AG08395 (cell line): ENCODE data around the gene AKR1C3.
"Not testable (repeated sequence)": the region's sequence is repeated elsewhere in the genome, so short reads cannot be mapped to it uniquely, and the experiment has no call there.

Experiments used
- DNase-seq: peaks from one replicate; pipeline ENCODE4 v3.0.0; 2012; ENCODE audit warnings: mixed read lengths, low spot score

The AKR1C3 gene

DNA sequence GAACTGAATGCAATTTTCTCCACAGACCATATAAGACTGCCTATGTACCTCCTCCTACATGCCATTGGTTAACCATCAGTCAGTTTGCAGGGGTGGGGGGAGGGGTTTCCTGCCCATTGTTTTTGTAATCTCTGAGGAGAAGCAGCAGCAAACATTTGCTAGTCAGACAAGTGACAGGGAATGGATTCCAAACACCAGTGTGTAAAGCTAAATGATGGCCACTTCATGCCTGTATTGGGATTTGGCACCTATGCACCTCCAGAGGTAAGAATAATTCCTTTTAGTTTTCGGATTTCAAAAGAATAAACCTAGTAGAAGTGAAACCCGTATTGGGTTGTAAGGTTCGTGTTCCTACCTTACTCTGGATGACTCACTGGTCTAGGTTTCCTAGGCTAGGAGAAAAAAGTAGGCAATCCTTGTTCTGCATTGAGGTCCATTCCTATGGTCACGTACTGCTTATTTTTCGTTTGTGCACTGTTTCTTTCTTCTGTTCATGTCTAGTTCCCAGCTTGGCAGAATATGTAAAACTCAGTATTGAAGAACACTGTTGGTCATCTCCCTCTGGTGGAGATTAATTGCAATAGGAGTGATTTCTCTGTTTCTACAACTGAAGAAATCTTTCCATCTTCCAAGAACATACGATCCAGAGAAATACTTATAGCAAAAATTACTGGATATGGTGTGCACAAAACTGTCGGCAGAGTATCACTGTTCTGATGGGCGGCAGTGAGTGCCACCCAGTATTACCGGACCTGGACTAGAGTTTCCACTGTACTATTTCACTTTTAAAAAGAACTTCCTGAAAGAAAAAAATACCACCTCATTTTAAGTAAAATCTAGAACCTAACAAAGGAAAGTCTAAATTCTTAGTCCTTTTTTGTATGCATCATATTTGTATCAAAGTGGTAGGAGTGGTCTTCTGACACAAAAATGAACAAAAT, at the start of gene AKR1C3:
TSS of gene AKR1C3 (plus strand) at position 150 of the 941 bp plus-strand sequence. CDS start at position 181, 31 bp downstream.
- peak; percentile 69 for DNase-seq

- DNase-seq = no peak
Measured at GRCh38 chr10:5045095-5045494, 49.1 kb upstream of the AKR1C3 start.

DNA sequence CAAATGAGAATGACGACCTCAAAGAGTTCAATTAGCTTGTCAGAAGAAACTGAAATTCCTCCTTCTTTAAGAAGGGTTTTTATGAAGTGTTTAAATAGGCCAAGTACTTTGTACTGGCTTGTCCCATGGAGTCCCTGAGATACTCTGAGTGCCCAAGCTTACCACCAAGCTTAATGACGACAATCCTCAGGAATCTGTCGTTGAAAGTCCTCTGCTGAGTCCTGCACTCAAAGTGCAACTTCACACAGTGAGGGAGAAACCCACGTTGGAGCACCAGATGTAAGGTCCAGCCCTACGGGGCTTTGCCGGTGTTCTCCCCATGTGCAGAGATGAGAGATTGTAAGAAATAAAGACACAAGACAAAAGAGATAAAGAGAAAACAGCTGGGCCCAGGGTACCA, 47.8 kb upstream of the AKR1C3 start:
- no peak for DNase-seq

- DNase-seq = not testable (repeated sequence)
Measured at GRCh38 chr10:5047055-5047454, 47.2 kb upstream of the AKR1C3 start.

DNA sequence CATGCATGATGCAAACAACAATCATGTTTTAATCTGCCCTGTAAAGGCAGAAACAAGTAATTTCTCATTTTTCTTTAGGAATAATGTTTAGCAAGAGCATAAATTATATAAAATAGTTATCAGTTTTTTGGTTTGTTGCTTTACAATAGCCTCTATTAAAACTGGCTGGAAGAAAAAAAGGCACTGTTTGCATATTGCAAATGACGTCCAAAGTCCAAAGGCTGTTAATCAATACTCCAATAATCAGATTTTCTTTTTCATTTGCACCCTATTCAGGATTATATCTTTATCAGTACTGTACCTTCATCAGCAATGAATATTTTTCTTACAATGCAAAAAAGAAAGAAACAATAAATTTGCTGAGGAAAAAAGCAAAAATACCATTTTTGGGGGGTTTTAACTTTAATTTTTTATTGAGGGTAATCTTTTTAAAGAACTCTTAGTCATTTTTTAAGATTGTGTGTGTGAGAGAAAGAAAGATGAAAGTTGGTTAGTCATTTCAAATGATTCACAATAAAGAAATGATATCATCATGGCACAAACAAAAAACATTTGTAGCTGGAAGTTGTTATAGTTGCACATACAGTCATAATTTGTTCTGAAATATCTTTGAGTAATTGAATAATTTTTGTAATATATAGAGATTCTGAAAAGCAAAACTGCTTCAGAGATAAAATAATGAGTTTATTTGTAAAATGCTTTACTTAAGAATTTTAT, 46.1 kb upstream of the AKR1C3 start:
- peak; percentile 76 for DNase-seq

DNA sequence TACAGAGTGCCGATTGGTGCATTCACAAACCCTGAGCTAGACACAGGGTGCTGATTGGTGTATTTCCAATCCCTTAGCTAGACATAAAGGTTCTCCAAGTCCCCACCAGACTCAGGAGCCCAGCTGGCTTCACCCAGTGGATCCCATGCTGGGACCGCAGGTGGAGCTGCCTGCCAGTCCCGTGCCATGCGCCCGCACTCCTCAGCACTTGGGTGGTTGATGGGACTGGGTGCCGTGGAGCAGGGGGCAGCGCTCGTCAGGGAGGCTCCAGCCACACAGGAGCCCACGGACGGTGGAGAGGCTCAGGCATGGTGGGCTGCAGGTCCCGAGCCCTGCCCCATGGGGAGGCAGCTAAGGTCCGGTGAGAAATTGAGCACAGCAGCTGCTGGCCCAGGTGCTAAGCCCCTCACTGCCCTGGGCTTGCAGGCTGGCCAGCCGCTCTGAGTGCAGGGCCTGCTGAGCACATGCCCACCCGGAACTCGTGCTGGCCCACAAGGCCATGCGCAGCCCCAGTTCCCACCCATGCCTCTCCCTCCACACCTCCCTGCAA, 41.2 kb upstream of the AKR1C3 start:
- not testable (repeated sequence) for DNase-seq

GRCh38 chr10:5054831-5055230, 39.4 kb upstream of the AKR1C3 start:
- not testable (repeated sequence) for DNase-seq

DNA sequence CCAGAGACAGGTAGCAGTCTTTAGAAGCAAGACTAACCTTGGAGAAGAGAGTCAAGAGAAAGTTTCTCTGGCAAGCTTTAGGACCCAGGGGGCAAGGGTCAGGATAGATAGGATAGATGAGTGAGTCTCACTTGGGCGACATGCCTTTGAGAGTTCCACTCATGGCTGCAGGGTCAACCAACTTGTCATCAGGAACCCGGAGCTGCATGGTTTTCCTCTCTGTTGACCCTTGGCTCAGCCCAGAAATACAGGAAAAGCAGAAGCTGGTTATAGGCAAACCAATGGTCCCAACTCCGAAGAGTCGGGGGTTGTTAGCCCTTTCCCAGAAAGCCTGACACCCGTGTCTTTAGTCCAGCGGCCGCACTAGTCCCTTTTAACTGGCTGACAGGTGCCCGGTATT, 34.9 kb upstream of the AKR1C3 start:
- not testable (repeated sequence) for DNase-seq

DNA sequence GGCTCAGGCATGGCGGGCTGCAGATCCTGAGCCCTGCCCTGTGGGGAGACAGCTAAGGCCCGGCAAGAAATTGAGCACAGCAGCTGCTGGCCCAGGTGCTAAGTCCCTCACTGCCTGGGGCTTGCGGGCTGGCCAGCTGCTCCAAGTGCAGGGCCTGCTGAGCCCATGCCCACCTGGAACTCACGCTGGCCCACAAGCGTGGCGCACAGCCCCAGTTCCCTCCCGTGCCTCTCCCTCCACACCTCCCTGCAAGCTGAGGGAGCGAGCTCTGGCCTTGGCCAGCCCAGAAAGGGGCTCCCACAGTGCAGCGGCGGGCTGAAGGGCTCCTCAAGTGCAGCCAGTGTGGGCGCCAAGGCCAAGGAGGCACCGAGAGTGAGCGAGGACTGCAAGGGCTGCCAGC, 33.4 kb upstream of the AKR1C3 start:
- DNase-seq = not testable (repeated sequence)

GRCh38 chr10:5064656-5065055, 29.6 kb upstream of the AKR1C3 start:
- DNase-seq = no peak

DNA sequence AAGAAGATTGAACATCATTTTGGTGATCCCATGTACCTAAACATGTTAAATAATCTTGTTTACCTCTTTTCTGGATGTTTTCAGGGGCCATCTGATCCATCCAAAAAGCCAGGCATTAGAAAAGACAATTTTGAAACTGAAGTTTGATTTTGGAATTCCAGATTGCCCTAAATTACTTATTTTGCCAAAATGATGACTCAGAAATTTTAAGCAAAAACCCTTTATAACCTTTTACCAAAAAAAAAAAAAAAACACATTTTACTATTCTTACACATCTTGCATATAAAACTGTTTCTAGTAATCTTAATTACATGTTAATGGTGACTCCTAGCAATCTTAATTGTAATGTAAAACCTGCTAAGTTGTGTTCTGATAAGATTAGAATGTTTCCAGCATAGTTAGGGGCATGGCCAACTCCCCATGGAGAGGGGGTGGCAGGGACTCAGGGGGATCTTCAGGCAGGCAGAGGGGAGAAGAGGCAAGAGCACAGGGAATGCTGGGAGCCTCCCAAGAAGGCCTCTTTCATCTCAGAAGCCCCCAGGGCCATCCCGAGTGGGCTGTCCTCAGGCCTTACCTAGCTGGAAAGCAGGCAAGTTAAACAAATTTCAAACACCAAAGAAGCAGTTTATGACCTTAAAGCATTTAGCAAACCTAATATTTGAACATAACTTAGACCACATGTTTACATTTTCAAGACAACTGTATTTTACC, 25.8 kb upstream of the AKR1C3 start:
- DNase-seq = no peak

DNA sequence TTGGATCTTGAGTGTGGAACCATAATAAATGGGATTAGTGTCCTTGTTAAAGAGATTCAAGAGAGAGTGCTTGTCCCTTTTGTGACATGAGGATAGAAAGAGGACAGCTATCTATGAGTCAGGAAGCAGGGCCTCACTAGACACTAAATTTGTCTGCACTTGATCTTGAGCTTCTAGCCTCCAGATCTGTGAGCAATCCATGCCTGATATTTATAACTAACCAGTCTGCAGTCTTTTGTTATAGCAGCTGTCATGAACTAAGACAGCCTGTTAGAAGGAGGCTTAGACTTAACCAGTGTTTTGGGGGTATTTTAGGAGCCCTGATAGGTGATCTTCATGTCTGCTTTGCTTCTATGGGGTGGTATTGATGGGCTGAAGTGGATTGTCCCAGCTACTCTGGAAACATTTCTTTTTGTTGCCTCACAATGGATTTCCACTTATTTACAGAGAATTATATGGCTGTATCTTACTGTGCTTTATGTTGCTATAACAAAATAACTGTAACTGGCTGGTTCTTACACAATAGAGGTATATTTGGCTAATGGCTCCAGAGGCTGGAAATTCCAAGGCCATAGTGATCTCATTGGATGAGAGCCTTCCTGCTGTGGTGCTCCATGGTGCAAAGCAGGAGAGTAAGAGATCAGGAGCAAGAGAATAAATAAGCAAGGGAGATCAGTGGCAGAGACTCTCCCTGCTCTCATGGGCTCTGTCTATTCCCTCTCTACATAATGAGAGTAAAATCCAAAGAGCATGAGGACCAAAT, 23.4 kb upstream of the AKR1C3 start:
- DNase-seq = no peak

GRCh38 chr10:5071411-5072198, 22.6 kb upstream of the AKR1C3 start:
- DNase-seq = peak; percentile 72

GRCh38 chr10:5073659-5074058, 20.6 kb upstream of the AKR1C3 start:
- no peak for DNase-seq

DNA sequence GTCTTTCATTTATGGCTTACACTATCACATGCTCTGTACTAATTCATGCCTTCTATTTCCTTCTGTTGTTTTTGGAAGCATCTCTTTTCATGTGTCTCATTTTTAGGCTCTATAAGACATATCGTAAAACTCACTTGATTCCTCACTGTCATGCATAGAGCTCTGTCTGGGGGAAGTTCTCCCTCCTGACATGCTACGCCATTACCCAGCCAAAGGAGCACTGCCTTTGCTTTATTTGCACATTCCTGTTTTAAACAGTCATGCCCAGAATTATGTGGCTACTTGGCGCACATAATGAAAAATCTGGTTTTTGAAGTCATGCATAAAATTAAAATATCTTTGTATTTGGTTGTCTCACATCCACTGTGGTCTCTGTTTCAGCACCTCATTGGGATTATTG, 17.6 kb upstream of the AKR1C3 start:
- DNase-seq = peak; percentile 70

GRCh38 chr10:5078547-5079180, 15.6 kb upstream of the AKR1C3 start:
- no peak for DNase-seq

- DNase-seq = no peak
Measured at GRCh38 chr10:5079306-5079830, 14.8 kb upstream of the AKR1C3 start.

- no peak for DNase-seq
Measured at GRCh38 chr10:5079836-5080235, 14.4 kb upstream of the AKR1C3 start.

DNA sequence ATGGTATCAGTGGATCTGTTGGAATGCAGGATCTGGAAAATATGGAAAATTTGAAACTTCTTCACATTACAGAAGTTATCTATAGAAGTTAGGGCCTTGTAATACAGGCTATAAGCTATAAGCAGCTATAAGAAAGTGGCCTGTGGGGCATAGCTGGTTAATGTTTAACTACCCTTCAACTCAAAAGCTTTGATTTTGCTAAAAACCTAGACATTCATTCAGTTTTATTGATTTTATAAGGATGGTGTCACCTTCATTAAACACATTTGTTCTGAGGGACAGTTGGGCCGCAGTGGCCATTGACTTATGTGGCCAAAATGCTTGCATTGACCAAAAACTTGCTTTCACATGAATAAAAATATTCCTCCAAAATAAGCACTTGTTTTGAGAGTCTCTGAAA, 13.1 kb upstream of the AKR1C3 start:
- DNase-seq = no peak
